GM19193 (cell line): ENCODE measurements around the gene ADM.

Experiments used
- POLR2A ChIP-seq: IDR thresholded peaks from 4 replicates; pipeline ENCODE4 v1.6.1; 2011; ENCODE audit not compliant: insufficient read depth, insufficient read length; ENCODE audit errors: extremely low read depth

ADM gene

DNA sequence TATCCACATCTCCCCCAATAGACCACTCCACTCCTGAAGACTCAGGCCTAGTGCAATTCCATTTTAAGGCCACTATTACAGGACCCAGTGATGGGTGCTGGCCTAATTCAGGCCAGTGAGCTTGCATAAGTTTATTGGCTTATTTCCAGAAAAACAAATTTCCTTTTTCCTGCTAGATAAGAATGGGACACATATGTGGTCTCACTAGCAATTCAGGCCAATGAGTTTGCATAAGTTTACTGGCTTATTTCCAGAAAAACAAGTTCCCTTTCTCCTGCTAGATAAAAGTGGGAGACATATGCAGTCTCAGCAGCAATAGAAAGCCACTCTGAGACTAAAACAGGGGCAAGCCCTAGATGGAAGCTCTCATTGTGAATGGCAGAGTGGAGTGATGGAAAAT, 22.4 kb downstream of the ADM start:
- TF ChIP-seq POLR2A = no peak

DNA sequence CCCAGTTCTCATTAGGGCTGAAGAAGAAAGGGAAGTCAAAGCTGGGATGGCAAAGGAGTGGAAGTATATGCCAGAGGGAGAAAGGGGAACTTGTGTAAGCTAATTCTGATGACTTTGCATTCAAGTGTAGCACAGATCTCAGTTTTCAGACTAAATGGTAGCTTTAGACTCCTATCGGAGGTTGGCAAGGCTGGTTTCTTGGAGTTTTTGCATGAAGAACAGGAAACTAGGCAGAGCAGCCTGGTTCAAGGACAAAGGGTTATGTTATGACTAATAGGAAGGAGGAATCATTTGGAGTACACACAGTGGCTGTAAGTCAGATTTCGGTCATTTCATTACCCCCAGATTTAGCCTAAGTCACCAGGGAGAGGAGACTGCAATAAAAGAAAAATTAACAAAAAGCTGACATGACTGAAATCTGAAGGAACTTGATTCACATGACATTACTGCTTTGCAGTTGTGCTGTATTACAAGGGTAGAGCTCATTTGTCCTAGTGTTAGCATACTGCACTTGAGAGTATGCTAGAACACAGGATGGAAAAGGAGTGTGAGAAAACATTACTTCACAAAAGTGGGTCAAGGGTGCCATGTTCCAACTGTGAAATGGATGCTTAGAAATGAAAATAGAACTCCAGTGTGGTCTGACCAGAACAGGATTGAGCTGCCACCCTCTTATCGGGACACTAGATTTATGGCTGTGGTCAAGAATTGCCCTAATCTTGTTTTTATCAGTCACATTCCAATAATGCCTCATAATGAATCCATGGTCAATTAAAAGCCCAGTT, 23.6 kb downstream of the ADM start:
- TF ChIP-seq POLR2A = no peak

DNA sequence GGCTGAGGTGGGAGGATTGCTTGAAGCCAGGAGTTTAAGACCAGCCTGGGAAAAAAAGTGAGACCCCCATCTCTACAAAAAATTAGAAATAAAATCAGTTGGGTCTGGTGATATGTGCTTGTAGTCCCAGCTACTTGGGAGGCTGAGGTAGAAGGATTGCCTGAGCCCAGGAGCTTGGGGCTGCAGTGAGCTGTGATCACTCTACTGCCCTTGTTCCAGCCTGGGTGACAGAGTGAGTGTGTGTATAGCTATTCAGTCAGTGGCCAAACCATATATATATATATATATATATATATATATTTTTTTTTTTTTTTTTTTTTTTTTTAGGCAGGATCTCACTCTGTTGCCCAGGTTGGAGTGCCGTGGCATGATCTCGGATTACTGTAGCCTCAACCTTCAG, 24.5 kb downstream of the ADM start:
- no peak for TF ChIP-seq POLR2A

DNA sequence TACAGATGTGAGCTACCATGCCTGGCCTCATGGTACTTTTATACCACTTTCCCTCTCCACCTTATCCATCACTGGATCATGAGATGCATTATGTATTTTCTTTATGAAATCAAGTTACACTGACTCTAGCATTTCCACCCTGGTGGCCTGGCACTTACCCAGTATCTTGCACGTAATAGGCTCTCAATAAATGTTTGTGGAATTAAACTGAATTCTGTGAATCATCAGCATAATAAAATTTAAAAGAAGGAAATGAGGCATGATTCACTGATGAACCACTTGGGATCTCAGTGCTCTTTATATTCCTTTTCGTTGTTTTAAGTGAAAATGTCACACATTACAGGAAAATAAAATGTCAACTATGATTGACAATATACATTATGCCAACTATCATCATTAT, 25.1 kb downstream of the ADM start:
- no peak for TF ChIP-seq POLR2A

DNA sequence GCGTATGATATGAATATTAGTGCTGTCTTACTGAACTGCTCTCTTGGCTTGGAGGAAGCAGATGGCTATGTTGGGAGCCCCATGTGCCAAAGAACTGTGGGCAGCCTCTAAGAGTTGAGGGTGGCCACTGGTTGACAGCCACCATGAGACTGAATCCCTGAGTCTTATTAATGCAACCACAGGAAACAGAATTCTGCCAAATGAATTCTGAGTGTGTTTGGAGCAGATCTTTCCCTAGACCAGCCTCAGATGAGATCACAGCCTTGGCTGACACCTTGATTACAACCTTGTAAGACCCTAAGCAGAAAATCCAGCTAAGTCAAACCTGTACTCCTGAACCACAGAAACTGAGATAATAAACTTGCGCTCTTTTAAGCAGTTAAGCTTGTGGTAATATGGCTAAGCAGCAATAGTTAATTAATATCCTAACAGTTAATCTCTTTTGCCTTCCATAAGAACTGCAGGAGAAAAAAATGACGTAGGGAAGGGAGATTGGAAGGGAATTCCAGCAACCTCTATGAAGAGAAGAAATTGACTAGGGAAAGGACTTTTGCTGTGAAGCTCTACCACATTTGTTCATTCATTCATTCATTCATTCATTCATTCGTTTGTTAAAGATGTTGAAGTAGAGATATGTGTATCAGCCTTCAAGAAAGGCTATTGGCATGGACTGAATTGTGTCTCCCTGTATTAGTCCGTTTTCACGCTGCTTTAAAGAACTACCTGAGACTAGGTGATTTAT, 26.8 kb downstream of the ADM start:
- TF ChIP-seq POLR2A = no peak

DNA sequence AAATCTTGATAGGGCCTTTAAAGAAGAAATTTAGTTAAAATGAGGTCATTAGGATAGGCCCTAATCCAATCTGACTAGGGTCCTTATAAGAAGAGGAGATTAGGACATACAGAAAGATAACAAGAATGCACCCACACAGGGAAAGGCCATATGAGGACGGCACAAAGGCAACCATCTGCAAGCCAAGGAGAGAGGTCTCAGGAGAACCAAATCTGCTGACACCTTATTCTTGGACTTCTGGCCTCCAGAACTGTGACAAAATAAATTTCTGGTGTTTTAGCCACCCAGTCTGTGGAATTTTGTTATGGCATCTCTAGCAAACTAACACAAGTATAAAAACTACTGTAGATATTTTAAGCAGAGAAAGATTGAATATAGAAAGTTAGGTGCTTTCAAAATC, 28.6 kb downstream of the ADM start:
- TF ChIP-seq POLR2A = no peak

DNA sequence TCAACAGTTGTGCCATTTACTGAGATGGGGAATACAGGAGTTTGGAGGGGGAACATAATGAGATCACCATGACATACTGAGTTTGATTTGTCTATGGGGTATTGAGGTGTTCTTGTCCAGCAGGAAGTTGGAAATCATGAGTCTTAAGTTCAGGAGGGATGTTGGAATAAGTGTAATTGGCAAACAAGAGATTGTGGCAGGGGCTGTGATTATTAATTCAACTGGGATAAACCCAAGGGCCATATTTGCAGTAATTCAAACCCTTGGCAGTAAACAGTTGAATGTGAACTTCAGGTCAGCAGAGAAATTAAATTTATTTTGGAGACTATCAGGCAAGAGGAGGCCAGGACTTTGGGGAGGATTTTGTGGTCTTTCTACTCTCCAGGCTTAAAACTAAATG, 33.4 kb downstream of the ADM start:
- TF ChIP-seq POLR2A = no peak

DNA sequence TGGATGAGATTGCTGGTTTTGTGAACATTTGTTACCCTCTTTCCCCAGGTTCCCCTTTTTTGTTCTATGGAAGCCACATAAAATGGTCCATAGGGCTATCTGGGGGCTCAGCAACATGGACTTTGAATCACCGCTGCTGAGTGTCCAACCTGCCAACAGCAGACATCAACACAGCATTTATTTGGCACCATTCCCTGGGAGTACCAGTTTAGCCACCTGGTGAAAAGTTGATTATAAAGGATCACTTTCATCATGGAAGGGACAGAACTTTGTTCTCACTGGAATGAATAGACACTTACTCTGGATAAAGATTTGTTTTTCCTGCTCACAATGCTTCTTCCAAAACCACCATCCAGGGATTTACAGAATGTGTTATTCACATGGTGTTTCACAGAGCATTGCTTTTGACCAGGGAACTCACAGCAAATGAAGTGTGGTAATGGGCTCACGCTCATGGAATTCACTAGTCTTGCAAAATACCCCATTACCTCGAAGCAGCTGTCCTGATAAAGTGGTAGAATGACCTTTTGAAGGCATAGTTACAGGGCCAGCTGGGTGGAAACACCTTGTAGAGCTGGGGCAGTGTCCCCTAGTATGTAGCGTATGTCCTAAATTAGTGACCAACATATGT, 43.9 kb downstream of the ADM start:
- no peak for TF ChIP-seq POLR2A

DNA sequence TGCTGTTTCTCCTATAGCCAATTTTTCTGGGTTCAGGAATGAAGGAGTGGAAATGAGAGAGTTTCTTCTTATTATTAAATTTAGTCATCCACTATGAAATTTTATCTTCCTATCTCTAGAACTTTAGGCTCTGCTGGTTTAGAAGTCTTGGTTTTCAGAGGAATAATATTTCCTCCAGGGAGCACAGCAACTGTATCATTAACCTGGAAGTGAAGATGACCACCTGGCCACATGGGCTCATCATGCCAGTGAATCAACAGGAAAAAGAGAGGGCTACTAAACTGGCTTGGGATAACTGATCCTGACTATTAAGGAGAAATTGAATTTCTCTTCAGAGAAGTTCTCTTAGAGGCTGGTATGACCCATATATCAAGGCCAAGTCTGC, 44.4 kb downstream of the ADM start:
- TF ChIP-seq POLR2A = no peak

DNA sequence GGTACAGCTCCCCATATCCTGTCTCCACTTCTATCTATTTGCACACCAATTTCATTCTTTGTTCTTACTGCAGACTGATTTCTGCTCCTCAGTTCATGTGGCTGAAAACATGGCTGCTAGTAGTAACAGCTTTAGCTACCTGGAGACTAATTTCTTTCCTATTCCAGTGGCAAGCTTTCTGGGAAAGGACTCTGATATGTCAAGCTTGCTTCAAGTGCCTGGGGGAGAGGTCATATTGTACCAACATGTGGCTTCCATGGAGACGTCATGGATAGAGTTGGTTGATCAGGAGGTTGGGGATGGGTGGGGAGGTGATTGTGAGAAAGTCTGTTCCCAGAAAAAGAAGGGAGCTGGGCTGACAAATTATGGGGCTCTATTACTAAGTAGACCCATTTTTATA, 44.9 kb downstream of the ADM start:
- TF ChIP-seq POLR2A = no peak

DNA sequence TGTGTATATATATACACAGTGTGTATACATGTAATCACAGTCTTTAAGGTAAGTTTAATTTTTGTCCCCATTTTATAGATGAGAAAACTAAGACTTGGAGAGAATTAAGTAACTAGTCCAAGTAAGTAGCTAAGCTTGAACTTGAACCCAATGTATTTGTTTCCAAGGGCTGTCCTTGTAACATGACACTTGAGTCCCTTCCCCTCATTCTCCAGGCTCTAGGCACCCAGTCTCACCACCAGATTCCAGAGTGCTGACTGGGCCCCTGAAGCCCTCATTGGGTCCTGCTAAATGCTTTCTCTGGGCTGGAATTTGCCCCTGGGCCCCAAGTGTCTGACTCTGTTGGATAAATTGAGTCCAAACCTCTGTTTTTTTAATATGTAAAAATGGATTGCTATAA, 45.5 kb downstream of the ADM start:
- no peak for TF ChIP-seq POLR2A

DNA sequence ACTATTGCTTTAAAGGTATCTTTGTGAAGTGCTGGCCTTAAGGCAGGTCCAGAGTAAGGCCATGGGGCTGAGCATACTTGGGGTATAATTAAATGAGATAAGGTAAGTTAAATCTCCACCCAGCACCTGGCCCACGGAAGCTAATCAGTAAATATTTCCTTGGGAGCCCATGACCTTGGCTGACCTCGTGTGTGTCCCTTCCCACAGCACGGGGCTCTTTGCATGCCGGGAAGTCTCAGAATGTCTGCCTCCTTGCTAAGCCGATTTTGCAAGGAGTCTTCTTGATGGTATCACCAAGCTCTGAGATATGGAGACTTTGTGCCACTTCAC, 46.5 kb downstream of the ADM start:
- TF ChIP-seq POLR2A = no peak

DNA sequence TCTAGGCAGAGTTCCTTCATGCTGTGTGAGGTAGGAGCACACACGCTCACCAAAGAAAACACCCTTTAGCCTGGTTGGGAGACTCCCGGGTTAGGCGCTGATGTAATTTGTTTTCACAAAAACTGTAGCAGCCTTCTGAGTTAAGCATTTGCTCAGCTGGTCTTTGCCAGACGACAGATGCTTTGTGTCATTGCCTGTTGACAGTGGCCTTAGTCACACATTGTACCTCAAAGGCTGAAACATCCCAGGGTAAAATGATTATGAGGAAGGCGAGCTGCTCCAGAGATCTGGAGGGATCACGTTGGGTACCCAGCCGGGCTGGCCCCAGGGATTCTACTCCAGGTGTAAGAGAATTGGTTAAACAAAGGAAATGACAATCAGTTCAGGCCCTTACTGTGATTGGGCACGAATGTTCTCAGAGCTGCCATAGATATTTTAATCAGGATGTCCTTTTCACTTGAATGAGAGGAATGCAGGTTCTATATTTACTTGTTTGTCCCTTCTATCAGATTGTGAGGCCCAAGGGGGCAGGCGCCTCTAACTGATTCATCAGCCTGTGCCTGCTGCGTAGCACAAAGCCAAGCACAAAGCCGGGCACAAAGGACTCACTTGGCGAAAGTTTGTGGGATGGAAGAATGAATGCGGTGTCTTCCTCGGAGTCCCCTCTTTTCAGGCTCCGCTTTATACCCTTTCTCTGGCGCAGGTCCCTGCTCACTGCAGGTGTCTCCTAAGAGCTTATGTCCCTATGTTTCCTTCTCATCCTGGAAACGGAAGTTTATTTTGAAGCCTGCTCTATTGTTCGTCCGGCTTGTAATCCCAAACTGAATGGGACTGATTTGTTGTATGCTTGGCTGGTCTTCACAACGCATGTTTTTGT, 47.1 kb downstream of the ADM start:
- TF ChIP-seq POLR2A = no peak

DNA sequence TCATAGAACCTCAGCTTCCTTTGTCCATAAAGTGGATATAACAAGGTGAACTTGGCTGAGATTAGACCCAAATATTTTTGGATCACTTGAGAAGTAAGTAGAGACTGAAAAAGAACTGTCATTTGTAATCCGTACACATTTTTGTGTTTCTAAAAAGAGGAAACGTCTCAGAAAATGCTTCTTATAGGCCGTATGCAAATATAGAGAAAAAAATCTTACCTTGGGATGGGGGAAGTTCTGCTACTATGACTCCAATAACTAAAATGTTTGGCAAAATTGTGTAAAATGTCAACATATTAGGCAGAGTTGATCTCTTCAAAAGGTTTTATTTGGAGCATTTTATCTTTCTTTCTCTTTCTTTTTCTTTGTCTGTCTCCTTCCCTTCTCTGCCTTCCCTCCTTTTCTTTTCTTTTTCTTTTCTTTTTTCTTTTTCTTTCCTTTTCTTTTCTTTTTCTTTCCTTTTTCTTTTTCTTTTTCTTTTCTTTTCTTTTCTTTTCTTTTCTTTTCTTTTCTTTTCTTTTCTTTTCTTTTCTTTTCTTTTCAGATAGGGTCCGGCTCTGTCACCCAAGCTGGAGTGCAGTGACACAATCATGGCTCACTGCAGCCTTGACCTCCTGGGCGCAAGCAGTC, 48.2 kb downstream of the ADM start:
- no peak for TF ChIP-seq POLR2A

DNA sequence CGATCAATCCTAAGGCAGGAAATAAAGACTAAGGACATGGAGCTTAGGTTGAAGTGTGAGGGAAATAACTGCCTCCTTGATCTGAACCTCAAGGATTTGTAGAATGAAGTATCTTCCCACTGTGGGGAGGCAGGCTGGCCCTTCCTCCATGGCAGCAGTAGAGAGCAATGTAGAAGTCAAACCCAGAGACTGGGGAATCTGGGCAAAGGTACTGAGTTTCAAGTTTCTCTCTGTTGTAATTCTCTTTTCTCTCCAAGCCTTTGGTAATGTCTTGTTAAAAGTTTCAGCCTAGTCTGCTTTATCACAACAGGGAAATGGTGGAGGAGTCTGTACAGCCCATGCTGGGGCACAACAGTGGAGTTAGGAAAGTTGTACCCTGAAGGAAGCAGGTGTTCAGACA, 49.5 kb downstream of the ADM start:
- TF ChIP-seq POLR2A = no peak
